HG02798 (cell line): ENCODE measurements around the gene HOXC9.

Source experiments
- ATAC-seq: cut with Tn5 transposase; IDR thresholded peaks from one replicate; pipeline ENCODE4 v1.9.1; 2021; ENCODE audit warnings: mild to moderate bottlenecking; ENCODE audit not compliant: unreplicated experiment, poor library complexity

The HOXC9 gene

GRCh38 chr12:54047160-54047963 lies 47.4 kb downstream of the HOXC9 start:
- ATAC-seq, result no peak

DNA sequence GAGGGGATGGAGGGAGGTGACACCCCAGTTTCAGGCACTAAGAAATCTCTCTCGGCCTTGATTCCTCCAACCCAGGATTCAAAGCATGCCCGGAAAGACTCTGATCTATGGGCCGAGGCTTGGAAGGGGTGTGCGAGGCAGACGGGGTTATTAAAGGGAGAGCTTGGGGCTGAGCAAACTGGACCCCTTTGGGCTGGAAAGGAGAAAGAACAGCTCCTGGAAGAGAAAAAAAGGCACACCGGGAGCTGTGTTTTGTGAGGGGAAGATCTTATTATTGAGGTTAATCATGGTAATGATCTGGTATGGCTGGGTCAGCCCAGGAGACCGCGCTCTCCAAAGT lies 48.0 kb downstream of the HOXC9 start:
- ATAC-seq, result no peak

DNA sequence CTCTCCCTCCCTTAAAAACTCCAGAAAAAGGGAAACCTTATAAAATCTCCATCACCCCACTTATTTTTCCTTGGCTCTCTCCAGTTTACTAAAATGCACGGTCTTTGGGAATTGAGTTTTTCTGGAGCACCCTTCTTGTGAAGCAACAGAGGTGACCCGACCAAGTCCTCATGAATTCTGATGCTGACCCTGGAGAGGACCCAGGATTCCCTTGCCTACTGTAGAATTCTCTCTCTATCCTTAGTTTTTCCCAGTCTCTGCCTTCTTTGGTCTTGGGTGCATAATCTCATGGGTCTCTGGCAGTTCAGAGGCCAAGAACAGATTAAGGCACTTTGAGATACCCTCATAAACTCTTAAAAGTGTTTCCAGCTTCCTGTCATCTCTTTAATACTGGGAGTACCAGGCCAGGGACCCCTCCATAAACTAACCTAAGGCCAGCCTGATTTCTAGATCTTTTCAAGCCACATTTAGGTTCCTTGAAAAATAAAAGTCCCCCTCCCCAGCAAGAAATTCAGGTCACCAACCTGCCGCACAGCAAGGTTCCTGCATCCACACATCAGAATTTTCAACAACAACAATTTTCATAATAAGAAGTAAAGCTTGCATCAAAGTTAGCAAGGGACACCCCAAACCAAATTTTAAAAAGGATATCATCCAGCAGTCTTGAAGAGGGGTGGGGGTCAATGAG lies 48.6 kb downstream of the HOXC9 start:
- ATAC-seq, result no peak

- no peak for ATAC-seq
Observed at GRCh38 chr12:54049108-54049507, 49.1 kb downstream of the HOXC9 start.

GRCh38 chr12:54050482-54050810 lies 50.5 kb downstream of the HOXC9 start:
- no peak for ATAC-seq

DNA sequence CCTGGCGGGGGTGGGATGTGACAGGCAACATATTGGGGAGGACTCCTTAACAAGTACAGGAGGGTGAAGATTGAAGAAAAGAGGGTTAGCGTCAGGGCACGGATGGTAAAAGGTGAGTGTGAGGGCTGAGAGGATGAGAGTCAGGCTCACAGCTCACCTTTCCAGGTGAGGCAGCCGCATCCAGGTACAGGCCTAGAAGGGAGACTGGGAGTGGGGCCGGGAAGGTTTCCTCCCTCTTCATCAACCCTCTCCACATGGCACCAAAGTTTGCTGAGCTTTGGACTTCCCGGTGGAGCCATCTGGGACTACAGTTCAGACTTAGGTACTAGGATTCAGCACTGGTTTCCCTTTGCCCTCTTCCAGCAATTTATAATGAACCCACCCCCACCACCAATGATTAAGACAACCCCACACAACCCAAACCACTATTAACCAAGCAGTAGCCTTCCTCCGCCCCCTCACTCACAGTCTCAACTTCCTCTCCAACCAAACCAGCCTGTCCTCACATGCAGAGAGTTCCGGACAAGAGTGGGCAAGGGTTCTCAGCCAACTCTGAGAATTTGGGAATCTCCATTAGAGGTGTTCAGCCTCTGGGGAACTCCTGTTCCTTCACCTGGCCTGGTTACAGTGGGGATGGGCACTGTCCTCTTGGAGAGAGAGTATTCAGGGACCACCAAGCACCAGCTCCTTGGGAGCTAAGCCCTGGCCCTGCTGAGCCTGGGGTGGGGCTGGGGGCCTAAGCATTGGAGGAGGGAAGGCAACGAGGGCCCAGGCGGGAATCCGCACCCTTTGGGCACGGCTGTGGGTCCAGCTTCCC lies 51.3 kb downstream of the HOXC9 start:
- ATAC-seq, result no peak

DNA sequence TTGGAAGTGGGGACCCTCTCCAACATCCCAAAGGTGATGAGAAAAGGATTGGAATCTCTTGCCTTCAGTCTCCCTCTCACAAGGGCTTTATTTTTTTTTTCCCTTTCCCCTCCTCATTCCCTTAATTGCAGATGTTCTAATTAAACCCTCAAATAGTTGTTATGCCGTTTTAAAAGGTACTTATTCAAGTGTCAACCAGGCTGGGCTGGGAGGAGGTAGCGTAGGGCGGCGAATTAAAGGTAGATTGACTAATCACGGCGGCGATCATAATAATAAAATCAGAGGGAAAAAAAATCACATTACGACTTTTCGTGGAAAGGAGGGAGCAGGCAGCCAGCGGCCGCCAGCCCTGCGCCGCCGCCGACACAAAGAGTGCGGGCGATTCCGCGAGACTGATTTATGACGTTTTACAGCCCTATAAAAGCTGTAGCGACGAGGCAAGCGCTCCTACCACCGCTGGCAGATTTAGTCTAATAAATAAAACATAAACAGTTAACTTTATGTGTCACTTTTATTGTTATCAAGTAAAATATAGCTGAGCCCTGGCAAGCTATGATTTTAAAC lies 52.0 kb downstream of the HOXC9 start:
- no peak for ATAC-seq

DNA sequence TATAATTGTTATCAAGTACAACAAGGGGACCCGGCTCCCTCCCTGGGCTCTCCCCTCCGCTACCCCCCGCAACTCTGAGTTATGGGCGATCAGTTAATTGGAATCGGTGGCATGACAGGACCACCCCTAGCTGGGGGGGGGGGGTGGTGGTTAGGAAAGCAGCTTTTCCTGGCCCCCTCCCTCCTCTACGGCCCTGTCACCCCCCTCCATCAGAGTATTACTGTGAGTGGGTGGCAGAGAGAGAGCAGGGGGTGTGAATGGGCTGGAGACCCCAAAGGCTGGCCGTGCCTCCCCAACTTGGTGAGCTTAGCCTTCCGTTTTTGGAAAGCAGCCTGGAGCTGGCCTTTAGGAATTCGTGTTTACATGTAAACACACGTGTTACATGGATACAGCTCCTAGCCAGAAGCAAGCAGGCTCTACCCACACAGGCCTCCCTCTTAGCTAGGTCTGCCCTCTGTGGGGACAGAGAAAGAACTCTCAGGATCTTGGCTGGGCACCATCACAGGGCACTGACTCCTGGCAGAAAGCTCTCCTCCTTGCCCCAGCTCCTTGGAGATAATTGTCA lies 52.6 kb downstream of the HOXC9 start:
- no peak for ATAC-seq
